Coronary artery (tissue), 2 donors: ENCODE data around the gene HDGFL3.
"Not testable (repeated sequence)": the region's sequence is repeated elsewhere in the genome, so short reads cannot be mapped to it uniquely, and the experiment has no call there.

Experiments
- DNase-seq: peaks from one replicate; pipeline ENCODE4 v3.0.0-alpha.2; 2017; ENCODE audit warnings: low spot score
- H3K27ac ChIP-seq, 2 donors: fragments of 200-600 bp; sonication (generic); one replicate each; pipeline ENCODE4 v1.5.1; 2016 to 2019
- H3K4me3 ChIP-seq: fragments of 200-600 bp; sonication (generic); 2 replicates; pipeline ENCODE4 v1.5.1; 2016; ENCODE audit warnings: mild to moderate bottlenecking, moderate library complexity
- TF ChIP-seq, protein P1 (sequence below): fragments of 200-600 bp; sonication (generic); IDR thresholded peaks from one replicate; pipeline ENCODE4 v1.5.1; 2019; ENCODE audit warnings: antibody characterized with exemption

The HDGFL3 gene

GRCh38 chr15:83178390-83178789 is 29.2 kb downstream of the HDGFL3 start:
- TF ChIP-seq, protein P1, sequence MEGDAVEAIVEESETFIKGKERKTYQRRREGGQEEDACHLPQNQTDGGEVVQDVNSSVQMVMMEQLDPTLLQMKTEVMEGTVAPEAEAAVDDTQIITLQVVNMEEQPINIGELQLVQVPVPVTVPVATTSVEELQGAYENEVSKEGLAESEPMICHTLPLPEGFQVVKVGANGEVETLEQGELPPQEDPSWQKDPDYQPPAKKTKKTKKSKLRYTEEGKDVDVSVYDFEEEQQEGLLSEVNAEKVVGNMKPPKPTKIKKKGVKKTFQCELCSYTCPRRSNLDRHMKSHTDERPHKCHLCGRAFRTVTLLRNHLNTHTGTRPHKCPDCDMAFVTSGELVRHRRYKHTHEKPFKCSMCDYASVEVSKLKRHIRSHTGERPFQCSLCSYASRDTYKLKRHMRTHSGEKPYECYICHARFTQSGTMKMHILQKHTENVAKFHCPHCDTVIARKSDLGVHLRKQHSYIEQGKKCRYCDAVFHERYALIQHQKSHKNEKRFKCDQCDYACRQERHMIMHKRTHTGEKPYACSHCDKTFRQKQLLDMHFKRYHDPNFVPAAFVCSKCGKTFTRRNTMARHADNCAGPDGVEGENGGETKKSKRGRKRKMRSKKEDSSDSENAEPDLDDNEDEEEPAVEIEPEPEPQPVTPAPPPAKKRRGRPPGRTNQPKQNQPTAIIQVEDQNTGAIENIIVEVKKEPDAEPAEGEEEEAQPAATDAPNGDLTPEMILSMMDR, result no peak
- DNase-seq, result no peak
- Histone ChIP-seq H3K27ac (no peak overlapping the region), H3K4me3 (no peak overlapping the region)

DNA sequence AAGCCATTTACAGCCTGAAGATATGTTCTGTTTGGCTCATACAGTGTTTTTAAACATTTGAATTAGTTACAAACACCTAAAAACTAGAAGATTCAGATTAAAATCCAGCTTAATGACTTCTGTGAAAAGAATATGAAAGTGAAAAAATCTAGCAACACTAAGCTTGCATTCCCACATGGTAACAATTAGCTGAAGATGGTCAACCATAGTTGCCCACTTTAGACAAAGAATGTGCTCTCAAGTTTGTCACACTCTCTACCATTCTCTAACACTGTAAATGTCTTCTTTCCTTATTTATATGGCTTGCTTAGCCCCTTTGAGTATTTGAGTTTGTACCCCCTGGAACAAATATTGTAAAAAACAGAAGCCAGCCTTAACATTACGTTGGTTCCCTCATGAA is 32.7 kb downstream of the HDGFL3 start:
- no peak overlapping the region for H3K4me3 ChIP-seq
- DNase-seq, result no peak
- H3K27ac ChIP-seq, result no peak overlapping the region
- TF ChIP-seq, protein P1, result no peak

GRCh38 chr15:83170474-83171165 is 37.0 kb downstream of the HDGFL3 start:
- DNase-seq, result no peak
- Histone ChIP-seq H3K27ac (no peak overlapping the region), H3K4me3 (no peak overlapping the region)
- TF ChIP-seq, protein P1, result no peak

DNA sequence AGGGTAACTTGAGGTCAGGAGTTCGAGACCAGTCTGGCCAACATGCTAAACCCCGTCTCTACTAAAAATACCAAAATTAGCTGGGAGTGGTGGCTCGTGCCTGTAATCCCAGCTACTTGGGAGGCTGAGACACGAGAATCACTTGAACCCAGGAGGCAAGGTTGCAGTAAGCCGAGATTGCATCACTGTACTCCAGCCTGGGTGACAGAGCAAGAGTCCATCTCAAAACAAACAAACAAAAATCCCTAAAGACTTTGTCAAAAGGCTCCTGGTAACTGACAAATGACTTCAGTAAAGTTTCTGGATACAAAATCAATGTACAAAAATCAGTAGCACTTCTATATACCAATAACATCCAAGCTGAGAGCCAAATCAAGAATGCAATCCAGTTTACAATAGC is 38.0 kb downstream of the HDGFL3 start:
- not testable (repeated sequence) for H3K4me3 ChIP-seq, DNase-seq, H3K27ac ChIP-seq

GRCh38 chr15:83166830-83167229 is 40.8 kb downstream of the HDGFL3 start:
- no peak for DNase-seq
- no peak overlapping the region for H3K27ac ChIP-seq
- no peak overlapping the region for H3K4me3 ChIP-seq
- TF ChIP-seq, protein P1, result no peak

- TF ChIP-seq, protein P1, result no peak
- Histone ChIP-seq H3K27ac (no peak overlapping the region), H3K4me3 (no peak overlapping the region)
- DNase-seq, result no peak
Observed at GRCh38 chr15:83166218-83166617, 41.4 kb downstream of the HDGFL3 start.

- no peak overlapping the region for H3K4me3 ChIP-seq
- no peak for DNase-seq
- H3K27ac ChIP-seq, result no peak overlapping the region
- TF ChIP-seq, protein P1, result no peak
Observed at GRCh38 chr15:83164771-83165404, 42.7 kb downstream of the HDGFL3 start.
